Measurements from ENCODE around the gene PRSS50.
A peak's percentile ranks its signal among the peaks of the same experiment; 100 is the strongest.
"Not testable (repeated sequence)": the region's sequence is repeated elsewhere in the genome, so short reads cannot be mapped to it uniquely, and the experiment has no call there.

The PRSS50 gene

DNA sequence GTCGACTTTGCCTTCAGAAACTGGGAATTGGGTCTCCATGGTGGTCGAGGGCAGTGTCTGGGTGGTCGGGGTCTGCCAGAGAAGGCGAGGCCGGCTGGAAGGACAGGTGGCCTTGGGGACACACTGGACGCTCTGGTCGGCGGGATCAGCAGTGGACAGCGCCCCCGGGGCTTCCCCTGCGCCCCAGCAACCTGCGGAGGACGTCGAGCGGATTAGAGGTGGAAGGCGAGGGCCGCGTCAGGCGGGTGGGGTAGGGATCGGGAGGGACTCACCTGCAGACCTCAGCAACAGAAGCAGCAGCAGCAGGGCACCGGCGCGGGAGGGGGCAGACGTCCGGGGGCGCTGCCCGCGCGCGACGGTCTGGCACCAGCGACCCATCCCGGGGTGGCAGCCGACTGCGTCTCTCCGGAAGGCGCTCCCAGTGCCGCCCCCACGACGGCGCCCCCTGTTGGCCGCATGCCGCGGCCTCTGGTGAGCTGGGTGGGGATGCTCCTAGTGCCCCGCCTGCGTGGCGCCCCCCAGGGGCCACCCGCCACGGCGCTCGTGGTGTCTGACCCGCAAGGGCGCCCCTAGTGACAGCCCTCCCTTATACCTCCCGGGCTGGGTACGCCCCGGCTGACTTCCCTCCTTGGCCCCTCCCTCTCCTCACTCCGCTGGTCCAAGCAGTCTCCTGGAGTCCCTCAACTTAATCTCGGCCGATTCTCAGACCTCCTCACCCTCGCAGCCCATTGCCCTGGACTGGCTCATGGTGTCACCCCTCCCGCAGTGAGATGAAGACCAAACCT lies at the start of gene PRSS50:
Gene PRSS50 (minus strand): TSS at position 423 of the 785 bp plus-strand sequence. CDS start 45 bp downstream, at position 378.
- peaks cover 8% of the 10 kb centered on the region for H3K4me1 Mint-ChIP-seq
- H3K9me3 Mint-ChIP-seq: peaks cover 4% of the 10 kb centered on the region
- no peaks in the 10 kb centered on the region for H3K36me3 Mint-ChIP-seq
- H3K27ac Mint-ChIP-seq: no peak within 1 kb of the TSS
- no peak within 1 kb of the TSS for H3K4me3 Mint-ChIP-seq
- ATAC-seq: peak; percentile 29
- peaks cover 54% of the 10 kb centered on the region for H3K27me3 Mint-ChIP-seq

DNA sequence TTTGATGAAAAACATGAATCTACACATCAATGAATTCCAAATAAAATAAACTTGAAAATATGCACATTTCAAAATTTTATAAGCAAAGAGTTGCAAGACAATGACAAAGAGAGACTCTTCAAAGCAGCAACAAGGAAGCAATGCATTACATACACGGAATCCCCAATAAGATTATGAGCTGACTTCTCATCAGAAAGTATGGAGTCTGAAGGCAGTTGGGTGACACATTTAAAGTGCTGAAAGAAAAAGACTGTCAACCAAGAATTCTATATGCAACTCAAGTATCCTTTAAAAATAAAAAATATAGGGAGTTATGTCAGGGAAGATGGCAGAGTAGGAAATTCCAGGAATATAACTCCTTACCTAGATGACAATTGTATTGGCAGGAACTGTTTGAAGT lies 46.5 kb upstream of the PRSS50 start:
- no peak overlapping the region for H3K4me3 Mint-ChIP-seq
- no peak for ATAC-seq
- peaks cover 20% of the 10 kb centered on the region for H3K9me3 Mint-ChIP-seq
- H3K27ac Mint-ChIP-seq: no peak overlapping the region
- peaks cover 12% of the 10 kb centered on the region for H3K36me3 Mint-ChIP-seq
- peaks cover 44% of the 10 kb centered on the region for H3K27me3 Mint-ChIP-seq
- no peaks in the 10 kb centered on the region for H3K4me1 Mint-ChIP-seq

- H3K9me3 Mint-ChIP-seq: peaks cover 20% of the 10 kb centered on the region
- H3K36me3 Mint-ChIP-seq: peaks cover 12% of the 10 kb centered on the region
- no peaks in the 10 kb centered on the region for H3K4me1 Mint-ChIP-seq
- peaks cover 55% of the 10 kb centered on the region for H3K27me3 Mint-ChIP-seq
- ATAC-seq: no peak
- no peak overlapping the region for H3K4me3 Mint-ChIP-seq
- no peak overlapping the region for H3K27ac Mint-ChIP-seq
These were observed 45.5 kb upstream of the PRSS50 start for GRCh38 chr3:46763178-46763577.

GRCh38 chr3:46759239-46760167 lies 41.8 kb upstream of the PRSS50 start:
- H3K4me3 Mint-ChIP-seq: no peak overlapping the region
- peaks cover 70% of the 10 kb centered on the region for H3K27me3 Mint-ChIP-seq
- H3K4me1 Mint-ChIP-seq: no peaks in the 10 kb centered on the region
- no peak overlapping the region for H3K27ac Mint-ChIP-seq
- H3K9me3 Mint-ChIP-seq: peaks cover 16% of the 10 kb centered on the region
- ATAC-seq: no peak
- peaks cover 12% of the 10 kb centered on the region for H3K36me3 Mint-ChIP-seq

DNA sequence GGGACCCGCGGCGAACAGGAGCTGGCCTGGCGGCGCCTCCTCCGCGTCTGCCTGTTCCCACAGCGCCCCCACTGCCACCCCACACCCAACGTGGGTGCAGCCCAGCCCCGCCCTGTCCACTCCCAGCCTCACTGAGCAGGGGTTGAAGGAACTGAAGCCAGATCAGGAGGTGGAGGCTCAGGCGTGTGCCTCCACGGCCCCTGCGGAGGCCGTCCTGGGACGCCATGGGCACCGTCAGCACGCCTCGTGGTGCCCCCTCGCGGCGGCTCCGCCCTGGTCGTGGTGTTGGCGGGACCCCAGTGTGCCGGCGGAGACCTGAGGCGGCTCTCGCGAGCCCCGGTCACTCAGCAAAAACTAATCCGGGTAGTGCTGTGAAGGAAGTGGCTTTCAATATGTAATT lies 39.0 kb upstream of the PRSS50 start:
- Mint-ChIP-seq H3K36me3 (no peaks in the 10 kb centered on the region), H3K4me3 (no peak overlapping the region), H3K27me3 (peaks cover 44% of the 10 kb centered on the region), H3K9me3 (no peaks in the 10 kb centered on the region), H3K27ac (no peak overlapping the region), H3K4me1 (no peaks in the 10 kb centered on the region)
- no peak for ATAC-seq

- no peak overlapping the region for H3K27ac Mint-ChIP-seq
- ATAC-seq: no peak
- no peaks in the 10 kb centered on the region for H3K9me3 Mint-ChIP-seq
- no peaks in the 10 kb centered on the region for H3K36me3 Mint-ChIP-seq
- no peak overlapping the region for H3K4me3 Mint-ChIP-seq
- H3K4me1 Mint-ChIP-seq: no peaks in the 10 kb centered on the region
- H3K27me3 Mint-ChIP-seq: peaks cover 35% of the 10 kb centered on the region
These were observed 38.0 kb upstream of the PRSS50 start for GRCh38 chr3:46755646-46756045.

DNA sequence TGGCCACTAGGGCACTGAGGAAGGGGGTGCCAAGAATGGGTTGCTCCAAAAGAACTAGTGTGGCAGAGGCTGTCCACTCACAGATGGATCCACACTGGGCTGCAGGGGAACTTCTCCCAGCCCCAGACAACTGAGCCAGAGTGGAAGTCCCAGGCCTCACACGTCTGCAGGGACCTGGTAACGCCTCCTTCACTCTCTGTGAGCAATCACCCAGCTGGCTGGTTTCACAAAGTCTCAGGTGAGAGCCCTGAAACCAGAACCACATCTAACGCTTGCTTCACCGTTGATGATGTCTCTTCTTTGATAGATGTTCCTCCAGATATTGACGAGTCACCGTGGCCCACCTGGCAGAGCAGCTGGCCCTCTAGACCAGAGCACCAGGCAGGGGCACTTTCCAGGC lies 35.5 kb upstream of the PRSS50 start:
- H3K4me1 Mint-ChIP-seq, ATAC-seq, H3K9me3 Mint-ChIP-seq, H3K27ac Mint-ChIP-seq, H3K4me3 Mint-ChIP-seq, H3K36me3 Mint-ChIP-seq: not testable (repeated sequence)
- H3K27me3 Mint-ChIP-seq: peaks cover 32% of the 10 kb centered on the region

GRCh38 chr3:46750555-46751038 lies 32.9 kb upstream of the PRSS50 start:
- Mint-ChIP-seq H3K9me3 (no peaks in the 10 kb centered on the region), H3K27me3 (peaks cover 19% of the 10 kb centered on the region), H3K36me3 (no peaks in the 10 kb centered on the region), H3K4me1 (no peaks in the 10 kb centered on the region), H3K4me3 (no peak overlapping the region), H3K27ac (no peak overlapping the region)
- ATAC-seq: no peak

DNA sequence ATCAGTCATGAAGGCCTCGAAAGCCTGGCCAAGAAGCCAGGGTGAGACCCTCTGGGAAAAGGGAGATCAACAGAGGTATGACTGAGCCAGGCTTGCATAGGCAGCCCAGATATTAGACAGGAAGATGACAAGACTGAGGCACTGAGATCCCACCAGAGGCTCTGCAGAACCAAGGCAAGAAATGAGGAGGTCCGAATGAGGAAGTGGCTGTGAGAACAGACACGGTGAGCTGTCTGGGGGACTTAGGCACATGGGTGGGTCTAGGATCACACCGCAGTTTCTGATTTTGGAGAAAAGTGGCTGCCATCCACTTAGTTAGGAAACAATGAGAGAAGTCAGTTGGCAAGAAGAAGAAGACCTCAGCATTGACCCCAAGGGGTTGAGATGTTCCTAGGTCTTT lies 31.5 kb upstream of the PRSS50 start:
- H3K4me1 Mint-ChIP-seq: no peaks in the 10 kb centered on the region
- ATAC-seq: no peak
- no peak overlapping the region for H3K4me3 Mint-ChIP-seq
- H3K36me3 Mint-ChIP-seq: no peaks in the 10 kb centered on the region
- no peaks in the 10 kb centered on the region for H3K9me3 Mint-ChIP-seq
- H3K27me3 Mint-ChIP-seq: peaks cover 17% of the 10 kb centered on the region
- no peak overlapping the region for H3K27ac Mint-ChIP-seq

GRCh38 chr3:46748170-46748569 lies 30.5 kb upstream of the PRSS50 start:
- Mint-ChIP-seq H3K4me1 (no peaks in the 10 kb centered on the region), H3K27ac (no peak overlapping the region), H3K36me3 (no peaks in the 10 kb centered on the region), H3K27me3 (peaks cover 17% of the 10 kb centered on the region), H3K9me3 (no peaks in the 10 kb centered on the region), H3K4me3 (no peak overlapping the region)
- no peak for ATAC-seq

DNA sequence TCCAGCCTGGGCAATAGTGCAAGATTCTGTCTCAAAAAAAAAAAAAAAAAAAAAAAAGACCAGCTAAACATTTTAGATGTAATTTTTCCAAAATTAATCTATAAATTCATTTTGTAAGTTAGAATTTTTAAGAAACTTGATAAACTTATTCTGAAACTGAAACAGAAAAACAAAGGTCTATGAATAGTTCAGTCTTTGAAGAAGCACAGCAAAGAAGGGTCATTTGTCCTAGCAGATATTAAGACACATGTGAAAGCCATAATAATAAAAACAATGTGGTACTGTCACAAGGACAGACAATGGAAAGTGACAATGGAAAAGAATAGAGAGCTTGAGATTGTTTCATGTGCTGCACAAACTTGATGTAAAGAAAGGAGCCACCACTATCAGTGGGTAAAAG lies 29.0 kb upstream of the PRSS50 start:
- H3K4me1 Mint-ChIP-seq: no peaks in the 10 kb centered on the region
- ATAC-seq: no peak
- H3K27ac Mint-ChIP-seq: no peak overlapping the region
- H3K9me3 Mint-ChIP-seq: no peaks in the 10 kb centered on the region
- H3K27me3 Mint-ChIP-seq: peaks cover 17% of the 10 kb centered on the region
- H3K36me3 Mint-ChIP-seq: no peaks in the 10 kb centered on the region
- H3K4me3 Mint-ChIP-seq: no peak overlapping the region

DNA sequence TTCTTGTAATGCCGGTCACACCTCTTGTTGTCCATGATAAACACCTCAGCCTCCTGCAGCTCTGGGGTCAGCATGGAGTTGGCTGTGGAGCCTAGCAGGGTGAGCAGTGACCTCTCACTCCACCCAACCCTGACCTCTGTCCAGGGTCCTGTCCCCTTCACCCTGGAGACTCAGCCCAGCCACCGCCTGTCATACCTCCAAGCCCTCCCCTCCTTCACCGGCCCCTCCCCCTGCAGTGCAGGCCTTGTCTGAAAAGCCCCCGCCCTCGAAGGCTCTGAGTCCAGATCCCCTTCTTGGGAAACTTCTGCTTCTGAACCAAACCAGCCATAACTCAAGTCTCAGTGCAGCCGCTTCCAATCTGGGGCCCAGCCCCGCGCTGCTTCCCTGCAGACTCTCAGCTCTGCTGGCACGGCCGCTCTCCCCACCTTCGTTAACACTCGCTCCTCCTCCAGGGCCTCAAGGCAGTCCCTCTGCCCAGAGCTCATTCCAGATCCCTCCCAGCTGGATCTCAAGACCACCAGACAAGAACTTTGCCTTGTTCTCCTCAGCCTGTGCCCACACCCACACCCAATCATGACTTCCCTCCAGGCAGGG lies 25.4 kb upstream of the PRSS50 start:
- Mint-ChIP-seq H3K36me3 (no peaks in the 10 kb centered on the region), H3K27me3 (peaks cover under 1% of the 10 kb centered on the region), H3K9me3 (peaks cover 3% of the 10 kb centered on the region), H3K4me3 (no peak overlapping the region), H3K4me1 (no peaks in the 10 kb centered on the region), H3K27ac (no peak overlapping the region)
- ATAC-seq: no peak

GRCh38 chr3:46739565-46739964 lies 21.9 kb upstream of the PRSS50 start:
- peaks cover 32% of the 10 kb centered on the region for H3K27me3 Mint-ChIP-seq
- H3K4me3 Mint-ChIP-seq, H3K36me3 Mint-ChIP-seq, H3K27ac Mint-ChIP-seq, H3K4me1 Mint-ChIP-seq, H3K9me3 Mint-ChIP-seq, ATAC-seq: not testable (repeated sequence)

GRCh38 chr3:46737329-46737731 lies 19.7 kb upstream of the PRSS50 start:
- ATAC-seq: no peak
- Mint-ChIP-seq H3K36me3 (no peaks in the 10 kb centered on the region), H3K9me3 (peaks cover 3% of the 10 kb centered on the region), H3K27ac (no peak overlapping the region), H3K4me1 (no peaks in the 10 kb centered on the region), H3K4me3 (no peak overlapping the region), H3K27me3 (peaks cover 49% of the 10 kb centered on the region)
